Measurements from ENCODE around the gene GMDS. TPM values are rescaled to one million over a fixed set of nuclear protein-coding genes. Genes with fewer than 3 reads are reported as not detected.

Gene GMDS
- total RNA-seq, 1 experiment from 2014 or later = 23.6 TPM

DNA sequence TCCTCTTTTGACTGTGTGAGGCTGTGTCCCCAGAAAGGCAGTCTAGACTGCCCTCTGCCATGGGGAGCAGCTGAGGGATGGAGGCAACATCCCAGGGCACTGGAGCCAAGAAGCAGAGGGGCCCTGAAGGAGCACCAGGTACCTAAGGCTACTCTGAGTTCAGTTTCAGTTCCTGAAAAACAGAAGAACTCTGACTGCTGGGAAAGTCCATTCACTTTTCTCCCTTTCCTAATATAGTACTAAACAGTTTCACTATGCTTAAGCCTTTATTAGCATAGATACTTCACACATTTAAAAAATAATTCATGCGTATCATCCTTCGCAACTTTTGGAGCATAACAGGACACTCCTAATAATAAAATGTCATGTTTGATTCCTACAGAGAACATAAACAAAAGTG lies 505.7 kb downstream of the GMDS start:
- DNase-seq (ENCODE audit: low spot score) = no peak

DNA sequence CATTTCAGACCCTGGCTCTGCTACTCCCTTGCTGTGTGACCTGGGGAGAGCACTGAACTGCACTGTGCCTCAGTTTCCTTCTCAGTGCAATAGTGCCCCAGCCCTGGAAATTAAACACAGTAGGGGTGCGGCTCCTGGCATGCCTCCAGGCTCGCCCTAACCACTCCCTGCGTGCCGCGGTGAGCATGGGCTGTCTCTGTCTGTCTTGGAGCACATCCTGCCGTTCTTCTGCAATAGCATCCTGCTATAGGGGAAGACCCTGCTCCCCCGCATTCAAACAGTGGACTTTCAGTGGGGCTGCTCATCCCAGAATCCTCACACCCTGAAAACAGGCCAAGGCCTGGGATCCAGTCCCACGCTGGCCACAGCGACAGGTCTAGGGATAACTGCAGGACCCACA lies 506.2 kb downstream of the GMDS start:
- DNase-seq (ENCODE audit: low spot score) = no peak

DNA sequence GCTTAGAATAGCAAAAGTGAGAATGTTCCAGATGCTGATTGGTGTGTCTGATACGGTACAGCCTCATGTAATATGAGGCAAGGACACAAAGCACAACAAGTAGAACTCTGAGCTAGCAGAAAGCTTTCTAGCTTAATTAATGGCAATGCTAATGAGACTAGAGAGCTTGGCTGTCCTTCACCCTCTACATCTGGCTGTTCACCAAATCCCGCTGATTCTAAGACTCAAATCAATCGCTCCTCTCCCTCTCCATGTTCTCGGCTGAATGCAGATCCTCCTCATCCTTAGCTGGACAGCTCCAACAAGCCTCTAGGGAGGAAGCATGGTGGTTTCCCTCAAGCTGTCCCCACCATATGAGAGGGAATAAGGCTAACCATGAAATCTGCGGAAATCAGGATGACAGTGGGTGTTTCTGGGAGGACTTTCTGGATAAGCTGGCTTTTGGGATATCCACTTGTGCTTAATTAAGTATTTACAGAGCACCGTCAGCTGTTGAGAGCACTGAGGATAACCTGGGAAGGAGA lies 506.8 kb downstream of the GMDS start:
- no peak for DNase-seq (ENCODE audit: low spot score)

DNA sequence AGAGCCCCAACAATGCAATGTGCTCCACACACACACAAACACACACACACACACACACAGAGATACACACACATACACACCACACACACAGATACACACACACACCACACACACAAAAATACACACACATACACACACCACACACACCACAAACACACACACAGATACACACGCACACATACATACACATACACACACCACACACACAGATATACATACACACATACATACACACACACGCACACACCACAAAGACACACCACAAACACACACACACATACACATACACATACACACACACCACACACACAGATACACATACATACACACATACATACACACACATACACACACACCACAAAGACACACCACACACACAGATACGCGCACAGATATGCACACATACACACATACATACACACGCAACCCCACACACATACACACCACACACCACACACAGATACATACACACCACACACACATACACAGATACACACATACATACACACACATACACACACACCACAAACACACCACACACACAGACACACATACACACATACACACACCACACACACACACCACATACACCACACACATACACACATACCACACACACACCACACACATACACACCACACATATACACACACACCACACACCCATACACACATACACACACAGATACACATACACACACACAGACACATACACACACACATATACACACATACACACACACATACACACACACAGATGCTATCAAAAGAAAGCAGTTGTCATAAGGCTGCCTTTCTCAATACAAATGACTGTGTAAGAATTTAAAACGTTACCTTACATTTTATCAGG lies 507.7 kb downstream of the GMDS start:
- no peak for DNase-seq (ENCODE audit: low spot score)

DNA sequence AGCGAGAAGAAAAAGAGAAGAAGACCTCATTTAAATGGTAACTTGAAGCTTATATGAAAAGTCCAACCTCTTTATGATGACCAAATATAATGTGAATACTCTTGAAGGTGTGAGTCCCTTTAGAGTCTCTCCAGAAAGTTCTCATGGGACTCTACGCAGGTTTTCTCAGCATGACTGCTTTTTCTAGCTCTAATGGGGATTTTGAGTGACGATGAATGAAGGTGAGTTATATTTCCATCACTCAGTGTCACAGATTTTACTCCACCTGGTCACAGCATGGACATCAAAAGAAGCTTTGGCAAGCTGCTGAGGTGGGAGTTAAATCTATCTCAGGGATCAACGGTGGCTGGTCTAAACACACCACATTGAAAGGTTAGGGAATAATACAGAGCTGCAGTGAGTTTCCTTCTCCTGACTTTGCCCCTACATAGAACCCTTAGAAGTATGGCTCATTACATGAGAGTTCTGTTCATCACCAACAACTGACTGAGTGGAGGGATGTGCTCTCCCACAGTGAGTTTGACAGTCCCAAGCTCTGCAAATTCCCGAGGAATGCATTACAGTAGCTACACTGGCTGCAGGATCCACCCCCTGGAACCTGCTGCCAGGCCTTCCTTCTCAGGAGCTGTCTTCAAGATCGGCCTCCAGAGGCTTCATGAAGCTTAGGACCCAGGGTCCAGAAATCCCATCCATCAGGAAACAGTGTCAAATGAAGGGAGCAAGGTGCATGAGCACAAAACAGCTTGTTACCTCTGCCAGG lies 508.9 kb downstream of the GMDS start:
- DNase-seq (ENCODE audit: low spot score) = no peak

DNA sequence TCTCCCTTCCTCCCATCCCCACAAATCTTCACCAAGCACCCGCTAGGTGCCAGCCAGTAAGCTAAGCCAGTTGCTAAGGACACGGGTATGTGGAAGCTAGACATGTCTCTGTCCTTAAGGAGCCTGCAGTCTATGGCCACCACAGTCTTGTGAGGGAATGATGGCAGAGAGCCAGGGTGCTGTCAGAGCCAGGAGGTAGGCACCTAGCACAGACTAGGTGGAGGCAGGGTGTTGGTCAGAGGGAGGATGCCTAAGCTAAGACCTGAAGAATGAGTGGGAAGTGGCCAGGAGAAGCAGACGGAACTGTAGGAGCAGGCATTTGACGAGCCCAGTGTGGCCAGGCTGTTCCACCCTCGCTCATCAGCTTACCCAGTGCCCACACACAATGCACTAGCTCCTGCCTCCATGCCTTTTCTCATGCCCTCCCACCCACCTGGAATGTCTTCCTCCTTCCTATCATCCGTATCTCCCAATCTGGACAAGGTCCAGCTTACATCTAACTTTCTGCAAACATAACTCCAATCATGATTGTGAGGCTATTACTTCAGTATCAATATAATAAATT lies 510.1 kb downstream of the GMDS start:
- DNase-seq (ENCODE audit: low spot score) = no peak

DNA sequence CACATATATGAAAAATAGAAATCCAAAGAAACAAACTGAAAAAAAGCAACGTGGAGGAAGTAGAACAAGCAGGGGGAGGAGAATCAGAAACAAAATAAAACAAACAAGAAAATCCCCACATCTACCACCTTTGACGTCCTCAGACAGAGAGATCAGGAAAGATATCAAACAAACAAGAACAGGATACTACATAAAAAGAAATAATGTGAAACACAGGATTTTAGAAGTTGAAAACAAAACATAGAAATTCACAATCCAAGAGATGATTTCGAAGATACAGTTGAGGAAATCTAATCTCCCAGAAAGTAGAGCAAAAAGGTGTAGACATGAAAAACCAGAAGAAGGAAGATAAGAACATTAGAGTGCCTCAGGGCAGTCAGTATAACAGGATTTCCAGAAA lies 514.5 kb downstream of the GMDS start:
- no peak for DNase-seq (ENCODE audit: low spot score)

DNA sequence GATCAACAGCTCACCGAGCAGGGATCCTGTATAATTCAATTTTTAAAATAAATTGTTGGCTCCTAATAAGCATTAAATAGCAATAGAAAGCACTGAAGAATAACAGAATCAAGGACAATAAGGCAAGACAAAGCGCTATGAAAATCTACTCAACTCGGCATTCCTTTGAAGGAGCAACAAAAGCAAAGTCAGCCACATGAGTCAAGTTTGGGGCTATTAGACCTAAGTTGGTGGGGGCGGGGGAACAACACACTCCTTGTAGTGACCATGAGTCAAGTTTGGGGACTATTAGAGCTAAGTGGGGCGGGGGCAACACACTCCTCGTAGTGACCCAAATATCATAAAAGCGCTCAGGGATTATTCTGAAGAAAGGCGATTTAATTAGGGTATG lies 515.7 kb downstream of the GMDS start:
- no peak for DNase-seq (ENCODE audit: low spot score)

DNA sequence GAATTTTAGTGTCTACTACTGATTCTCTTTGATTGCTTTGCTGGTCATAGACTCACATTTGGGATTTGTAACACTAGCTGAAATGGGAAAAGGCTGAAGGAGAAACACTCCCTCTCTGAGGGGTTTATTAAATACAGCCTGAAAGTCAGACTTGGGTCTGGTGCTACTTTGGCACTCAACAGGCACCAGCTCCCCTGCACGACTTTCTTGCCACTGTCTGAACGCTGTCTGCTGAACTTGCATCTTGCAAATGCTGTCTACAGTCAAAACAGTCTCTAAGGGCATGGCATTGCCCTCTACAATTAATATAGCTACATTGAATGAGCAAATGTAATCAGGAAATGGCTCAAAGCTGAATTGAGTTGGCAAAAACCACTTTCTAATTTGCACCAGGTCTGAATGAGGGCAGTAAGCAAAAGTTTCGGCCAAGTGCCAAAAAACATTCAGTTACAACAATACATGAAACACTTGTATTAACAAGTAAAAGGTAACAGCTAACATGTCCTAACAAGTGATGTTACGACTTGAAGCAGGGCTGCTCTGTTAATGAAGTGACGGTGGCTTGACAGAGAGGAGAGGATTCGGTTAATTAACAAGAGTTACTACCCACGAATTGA lies 516.2 kb downstream of the GMDS start:
- DNase-seq (ENCODE audit: low spot score) = no peak

DNA sequence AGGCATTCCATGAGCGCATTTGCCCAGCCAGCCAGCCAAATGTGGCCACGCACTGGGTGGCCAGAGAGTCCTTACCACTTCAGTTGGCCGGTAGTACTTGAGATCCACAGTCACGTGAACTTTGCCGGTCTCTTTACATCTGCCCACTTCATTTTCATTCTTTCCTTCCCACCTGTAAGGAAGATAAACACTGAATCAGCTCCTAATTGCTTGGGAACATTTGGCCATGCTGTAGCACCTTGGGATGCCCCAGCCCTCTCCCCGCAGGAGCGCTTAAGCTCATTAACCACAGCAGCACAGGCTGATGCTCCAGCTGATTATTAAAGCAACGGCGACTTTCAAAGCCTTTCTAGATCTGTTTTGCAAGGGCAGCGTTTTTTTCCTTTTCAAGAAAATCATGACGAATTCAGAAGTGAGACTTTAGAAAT lies 519.0 kb downstream of the GMDS start:
- no peak for DNase-seq (ENCODE audit: low spot score)

DNA sequence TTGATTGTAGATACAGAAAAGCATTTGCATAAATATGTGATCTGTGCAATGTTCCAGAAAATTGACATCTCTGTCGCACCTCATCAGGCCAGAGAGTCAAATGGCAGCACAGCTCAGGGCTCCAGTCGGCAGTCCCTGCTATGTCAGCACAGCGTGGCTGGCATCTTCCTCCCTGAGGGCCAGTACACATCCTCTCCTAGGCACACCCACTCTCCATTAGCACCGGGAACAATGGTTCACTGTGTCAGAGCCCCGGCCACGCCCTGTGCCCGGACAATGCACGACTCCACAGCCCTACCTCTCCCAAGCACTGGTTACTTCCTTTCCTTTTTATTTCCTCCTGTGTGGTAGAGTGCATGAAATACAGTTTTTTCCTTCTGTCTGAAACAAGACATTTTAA lies 520.8 kb downstream of the GMDS start:
- DNase-seq (ENCODE audit: low spot score) = no peak

DNA sequence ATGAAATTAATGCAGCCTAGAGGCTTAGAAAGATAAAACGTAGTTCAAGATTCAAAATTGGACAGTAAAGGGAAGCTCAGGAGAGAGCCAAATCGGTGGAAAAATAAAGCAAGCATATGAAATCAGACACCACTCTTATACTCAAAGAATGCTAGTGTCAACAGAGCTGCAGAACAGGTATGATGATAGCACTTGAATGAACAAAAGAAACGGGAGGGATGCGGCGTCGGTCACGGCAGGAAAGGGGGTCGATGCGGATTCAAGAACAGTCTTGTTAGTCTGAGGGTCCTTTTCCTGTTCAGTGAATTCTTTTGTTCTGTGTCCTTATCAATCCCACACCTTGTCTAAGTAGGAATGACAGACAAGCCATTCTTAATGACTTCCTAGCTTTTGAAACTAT lies 521.3 kb downstream of the GMDS start:
- DNase-seq (ENCODE audit: low spot score) = no peak

DNA sequence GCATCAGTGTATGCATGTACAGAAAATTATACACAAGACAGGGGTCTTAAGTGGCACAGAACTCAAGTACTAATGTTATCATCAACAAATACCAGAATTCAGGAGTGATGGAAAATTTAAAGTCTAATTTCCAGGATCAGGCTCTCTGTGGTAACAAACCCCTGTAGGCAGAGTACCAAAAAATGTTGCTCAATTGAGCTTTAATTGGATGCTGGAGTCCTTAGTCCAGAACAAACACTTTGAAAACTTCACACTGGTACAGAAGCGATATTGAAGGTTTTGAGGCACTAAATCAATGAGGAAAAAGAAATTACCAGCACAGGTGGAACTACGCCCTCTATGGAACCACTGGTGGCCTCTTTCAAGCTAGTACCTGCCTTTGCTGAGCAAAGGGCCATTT lies 522.6 kb downstream of the GMDS start:
- DNase-seq (ENCODE audit: low spot score) = no peak

DNA sequence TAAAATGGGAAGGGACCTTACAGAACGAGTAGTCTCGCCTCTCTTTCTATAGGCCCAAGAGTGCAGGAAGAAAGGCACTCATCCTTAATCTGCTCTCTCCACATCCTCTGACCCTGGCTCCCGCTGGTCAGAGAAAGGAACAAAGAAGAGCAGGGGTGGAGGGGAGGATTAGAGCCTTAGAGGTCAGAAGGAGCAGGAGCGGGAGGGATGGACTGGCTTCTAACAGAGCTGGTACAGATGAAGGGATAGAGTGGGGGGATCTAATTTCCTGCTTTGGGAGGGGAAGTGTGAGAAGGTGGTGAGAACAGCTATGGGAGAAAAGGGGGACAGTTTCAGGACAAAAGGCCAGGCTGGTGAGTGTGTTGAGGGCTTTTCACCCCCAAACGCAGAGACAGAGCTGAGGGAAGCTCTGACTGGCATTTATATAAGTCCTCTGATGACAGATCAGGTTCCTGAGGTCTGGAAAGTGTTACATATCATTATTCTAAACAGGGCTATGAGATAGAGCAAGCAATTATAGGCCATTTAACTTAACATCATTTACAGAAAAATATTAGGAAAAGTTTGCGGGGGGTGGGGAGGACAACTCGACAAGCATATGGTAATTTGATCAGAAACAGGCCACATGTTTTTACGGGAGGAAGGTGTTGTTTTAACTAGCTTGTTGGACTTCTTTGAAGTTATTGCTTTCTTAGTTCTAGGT lies 524.6 kb downstream of the GMDS start:
- DNase-seq (ENCODE audit: low spot score) = no peak

DNA sequence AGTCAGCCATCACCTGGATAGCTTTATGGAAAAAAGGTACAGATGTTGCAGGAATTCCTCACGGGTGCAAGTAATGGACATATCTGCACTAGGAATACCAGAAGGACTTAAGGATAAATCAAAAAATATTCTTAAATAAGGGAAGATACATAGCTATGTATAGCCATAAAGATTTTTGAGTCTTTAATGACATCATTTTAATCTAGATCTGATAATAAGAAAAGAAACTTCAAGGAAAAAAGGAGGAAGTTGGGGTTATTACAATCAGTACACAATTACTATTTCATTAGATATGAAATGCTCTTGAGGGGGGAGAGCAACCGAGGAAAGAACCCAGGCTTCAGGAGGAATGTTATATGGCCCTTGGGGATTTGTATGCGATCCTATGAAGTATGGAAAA lies 525.5 kb downstream of the GMDS start:
- no peak for DNase-seq (ENCODE audit: low spot score)

DNA sequence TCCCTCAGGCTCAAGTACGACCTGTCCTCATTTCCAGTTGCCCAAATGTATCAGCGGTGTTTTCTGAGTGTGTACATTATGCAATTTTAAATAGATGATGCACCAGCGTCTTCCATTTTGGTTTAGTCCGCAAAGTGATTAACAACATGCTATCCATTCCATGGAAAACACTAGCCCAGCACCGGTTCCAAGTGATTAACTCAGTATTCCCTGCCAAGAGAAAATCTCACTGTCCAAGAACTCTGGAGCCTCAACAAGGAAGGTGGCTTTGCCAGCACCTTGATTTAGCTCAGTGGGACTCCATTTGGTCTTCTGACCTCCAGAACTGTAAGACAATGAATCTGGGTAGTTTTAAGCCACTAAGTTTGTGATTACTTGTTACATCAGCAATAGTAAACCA lies 528.5 kb downstream of the GMDS start:
- no peak for DNase-seq (ENCODE audit: low spot score)

DNA sequence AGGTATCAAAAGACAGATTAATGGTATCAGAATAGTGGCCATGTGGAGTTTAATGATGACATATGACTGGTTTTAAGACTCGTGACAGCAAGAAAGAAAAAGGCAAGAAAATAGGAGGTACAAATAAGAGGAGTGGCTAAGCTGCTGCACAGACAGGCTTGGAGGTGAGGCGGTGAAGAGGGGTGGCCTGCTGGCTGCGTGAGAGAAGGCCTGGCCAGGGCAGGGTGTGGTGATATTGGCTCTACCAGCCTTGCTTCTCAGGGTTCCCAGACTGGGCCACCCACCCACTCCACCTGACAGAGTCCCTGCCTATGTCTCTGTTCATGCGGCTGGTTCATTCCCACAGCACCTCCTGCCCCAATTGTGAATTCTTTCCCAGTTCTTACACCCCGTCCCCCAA lies 529.0 kb downstream of the GMDS start:
- no peak for DNase-seq (ENCODE audit: low spot score)

DNA sequence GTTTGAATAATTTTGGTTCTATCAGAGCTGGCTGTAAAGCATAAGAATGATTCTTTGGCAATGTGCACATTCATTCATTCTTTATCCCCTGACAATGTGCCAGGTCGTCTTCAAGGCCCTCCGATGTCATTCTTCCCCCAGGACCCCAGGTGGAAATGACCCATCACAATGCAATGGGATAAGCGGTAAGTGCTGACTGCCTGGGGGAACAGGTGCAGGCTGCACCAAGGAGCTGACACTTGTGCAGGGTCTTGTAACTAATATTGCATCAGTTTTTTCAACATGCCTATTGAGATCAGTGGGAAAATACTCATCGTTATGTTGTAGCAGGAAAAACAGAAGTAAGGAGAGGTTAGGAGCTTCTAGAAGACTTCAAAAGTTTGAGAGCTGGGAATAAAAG lies 530.1 kb downstream of the GMDS start:
- no peak for DNase-seq (ENCODE audit: low spot score)

DNA sequence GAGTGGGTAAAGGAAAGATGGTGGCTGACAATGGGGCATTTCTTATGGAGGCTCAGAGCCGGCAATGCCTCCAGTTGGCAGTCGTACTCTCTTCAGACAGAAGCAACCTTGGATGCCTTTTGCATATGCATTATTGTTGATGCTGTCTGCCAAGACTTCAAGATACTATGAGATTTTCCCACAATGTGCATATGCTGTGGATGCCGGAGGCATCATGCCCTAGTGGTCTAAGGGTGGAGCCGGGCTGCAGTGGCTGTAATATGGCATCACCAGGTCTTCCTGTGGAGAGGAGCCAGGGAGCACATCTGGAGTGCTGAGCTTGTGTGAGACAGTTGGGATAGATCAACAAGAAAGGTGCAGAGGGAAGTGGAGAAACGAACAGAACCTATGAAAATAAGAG lies 530.8 kb downstream of the GMDS start:
- DNase-seq (ENCODE audit: low spot score) = no peak

DNA sequence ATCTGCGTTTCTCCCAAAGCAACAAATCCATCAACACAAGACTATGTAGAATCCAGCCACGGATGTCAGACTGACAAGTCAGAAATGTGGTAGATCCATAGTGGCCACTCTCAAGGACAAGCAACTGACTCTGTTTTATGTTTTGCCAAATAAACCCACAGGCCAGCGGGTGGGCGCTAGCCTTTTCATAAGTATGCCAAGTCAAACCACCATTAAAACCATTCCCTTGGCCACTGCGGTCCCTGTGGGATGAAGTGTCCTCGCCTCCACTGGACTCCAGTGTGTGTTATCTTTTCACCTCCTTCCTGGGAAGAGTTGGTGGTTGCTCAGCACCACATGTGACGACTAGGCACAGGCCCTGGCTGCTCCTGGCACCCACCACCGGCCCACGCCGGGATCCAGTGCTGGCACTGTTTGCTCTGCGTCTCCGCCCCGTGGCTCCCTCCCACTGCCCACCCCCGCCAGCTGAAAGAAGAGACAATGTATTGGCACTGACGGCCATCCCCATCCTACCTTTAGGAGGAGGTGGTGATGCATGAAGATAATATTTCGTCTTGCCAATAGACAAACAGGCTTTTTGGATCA lies 532.3 kb downstream of the GMDS start:
- DNase-seq (ENCODE audit: low spot score) = no peak

DNA sequence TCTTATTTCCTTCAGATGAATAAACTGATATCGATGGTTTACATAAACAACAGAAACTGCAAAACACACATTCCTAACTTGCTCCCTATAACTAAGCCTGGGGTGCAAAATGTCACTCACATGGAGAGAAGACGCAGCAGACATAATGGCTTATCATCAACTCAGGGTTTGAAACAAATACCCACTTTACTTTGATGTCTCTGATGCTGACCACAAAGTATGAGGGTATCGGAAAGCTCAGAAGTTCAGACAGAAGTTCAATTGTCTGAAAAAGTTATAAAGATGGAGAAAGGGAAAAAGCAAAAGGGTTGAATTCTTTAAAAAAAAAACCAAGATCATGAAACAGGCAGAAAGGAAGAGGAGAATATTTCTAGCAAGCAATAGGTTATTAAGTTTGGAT lies 533.0 kb downstream of the GMDS start:
- no peak for DNase-seq (ENCODE audit: low spot score)
